ENCODE data around the gene REEP3. TPM values are rescaled to one million over a fixed set of nuclear protein-coding genes. Genes with fewer than 3 reads are reported as not detected.

The REEP3 gene
- total and polyA plus RNA-seq, 2 donors (not counting 1 experiment from before 2014, with no cell fraction given), result 67.5 to 86.6 TPM

DNA sequence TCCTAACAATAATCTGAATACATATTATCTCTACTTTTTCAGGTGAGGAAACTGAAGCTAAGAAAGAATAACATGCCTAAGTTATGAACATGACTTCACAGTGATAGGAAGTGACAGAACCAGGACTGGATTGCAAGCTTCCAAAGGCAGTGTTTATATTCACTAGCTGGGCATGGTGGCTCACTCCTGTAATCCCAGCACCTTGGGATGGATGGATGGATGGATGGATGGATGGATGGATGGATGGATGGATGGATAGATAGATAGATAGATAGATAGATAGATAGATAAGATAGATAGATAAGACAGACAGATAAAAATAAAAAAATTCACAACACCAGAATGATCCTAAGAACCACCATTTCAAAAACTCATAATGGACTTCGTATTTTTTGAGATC is 37.2 kb upstream of the REEP3 start:
- H3K9me3 ChIP-seq (ENCODE audit: control insufficient read depth, insufficient read depth, low read depth, low read length), result no peaks in the 10 kb centered on the region
- H2AFZ ChIP-seq (ENCODE audit: low read length), result no peak overlapping the region
- no peak overlapping the region for H3K27ac ChIP-seq (ENCODE audit: insufficient read depth, low read length)
- no peak overlapping the region for H3K4me2 ChIP-seq (ENCODE audit: extremely low read depth, insufficient read depth, low read length)
- H3K4me1 ChIP-seq (ENCODE audit: control insufficient read depth, extremely low read depth, insufficient read depth, low read length), result no peaks in the 10 kb centered on the region
- TF ChIP-seq, protein P1, sequence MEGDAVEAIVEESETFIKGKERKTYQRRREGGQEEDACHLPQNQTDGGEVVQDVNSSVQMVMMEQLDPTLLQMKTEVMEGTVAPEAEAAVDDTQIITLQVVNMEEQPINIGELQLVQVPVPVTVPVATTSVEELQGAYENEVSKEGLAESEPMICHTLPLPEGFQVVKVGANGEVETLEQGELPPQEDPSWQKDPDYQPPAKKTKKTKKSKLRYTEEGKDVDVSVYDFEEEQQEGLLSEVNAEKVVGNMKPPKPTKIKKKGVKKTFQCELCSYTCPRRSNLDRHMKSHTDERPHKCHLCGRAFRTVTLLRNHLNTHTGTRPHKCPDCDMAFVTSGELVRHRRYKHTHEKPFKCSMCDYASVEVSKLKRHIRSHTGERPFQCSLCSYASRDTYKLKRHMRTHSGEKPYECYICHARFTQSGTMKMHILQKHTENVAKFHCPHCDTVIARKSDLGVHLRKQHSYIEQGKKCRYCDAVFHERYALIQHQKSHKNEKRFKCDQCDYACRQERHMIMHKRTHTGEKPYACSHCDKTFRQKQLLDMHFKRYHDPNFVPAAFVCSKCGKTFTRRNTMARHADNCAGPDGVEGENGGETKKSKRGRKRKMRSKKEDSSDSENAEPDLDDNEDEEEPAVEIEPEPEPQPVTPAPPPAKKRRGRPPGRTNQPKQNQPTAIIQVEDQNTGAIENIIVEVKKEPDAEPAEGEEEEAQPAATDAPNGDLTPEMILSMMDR (conservative IDR thresholded peaks at IDR 0.05 in 1 of 2, IDR thresholded peaks at IDR 0.05 in 1 of 2; ENCODE audit: low read depth in 1 of 2, low read length in 2 of 2), result no peak
- no peak for TF ChIP-seq EZH2 (IDR thresholded peaks at IDR 0.05; ENCODE audit: low read length, missing control alignments)
- no peaks in the 10 kb centered on the region for H4K20me1 ChIP-seq (ENCODE audit: control insufficient read depth, extremely low read depth, insufficient read depth, low read length)
- no peak overlapping the region for H3K9ac ChIP-seq (ENCODE audit: insufficient read depth, low read length)
- DNase-seq (ENCODE audit: low read depth in 2 of 2), result no peak
- no peaks in the 10 kb centered on the region for H3K27me3 ChIP-seq (ENCODE audit: control insufficient read depth, insufficient read depth, low read length)
- H3K4me3 ChIP-seq (replicated peaks in 1 of 4; ENCODE audit: control extremely low read depth in 1 of 4, insufficient read depth in 1 of 4, low read depth in 3 of 4, low read length in 4 of 4), result no peak overlapping the region
- no peaks in the 10 kb centered on the region for H3K36me3 ChIP-seq (ENCODE audit: control insufficient read depth, insufficient read depth, low read length)
- peaks cover 25% of the 10 kb centered on the region for H3K79me2 ChIP-seq (ENCODE audit: control insufficient read depth, insufficient read depth, low read length)

DNA sequence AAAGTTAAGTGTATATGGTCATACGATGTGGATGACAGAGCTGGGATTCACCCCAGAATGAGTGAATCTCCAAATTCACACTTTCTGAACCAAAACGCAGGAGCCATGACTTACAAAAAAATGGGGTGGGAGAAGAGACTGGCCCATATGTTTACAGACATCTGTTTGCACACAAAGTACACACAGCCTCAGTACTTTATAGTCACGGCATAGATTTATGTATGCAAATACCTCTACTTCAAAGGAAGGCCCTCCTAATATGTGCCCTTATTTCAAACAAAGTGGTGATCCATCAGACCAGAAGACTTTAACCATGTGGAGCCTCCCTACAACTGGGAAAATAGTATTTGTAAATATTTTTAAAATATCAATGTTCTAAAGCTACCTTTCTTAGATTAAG is 33.2 kb upstream of the REEP3 start:
- Histone ChIP-seq H4K20me1 (ENCODE audit: control insufficient read depth, extremely low read depth, insufficient read depth, low read length) (no peaks in the 10 kb centered on the region), H3K27me3 (ENCODE audit: control insufficient read depth, insufficient read depth, low read length) (no peaks in the 10 kb centered on the region), H2AFZ (ENCODE audit: low read length) (no peak overlapping the region), H3K4me3 (replicated peaks in 1 of 4; ENCODE audit: control extremely low read depth in 1 of 4, insufficient read depth in 1 of 4, low read depth in 3 of 4, low read length in 4 of 4) (no peak overlapping the region), H3K27ac (ENCODE audit: insufficient read depth, low read length) (no peak overlapping the region), H3K79me2 (ENCODE audit: control insufficient read depth, insufficient read depth, low read length) (peaks cover 22% of the 10 kb centered on the region), H3K36me3 (ENCODE audit: control insufficient read depth, insufficient read depth, low read length) (no peaks in the 10 kb centered on the region), H3K9me3 (ENCODE audit: control insufficient read depth, insufficient read depth, low read depth, low read length) (no peaks in the 10 kb centered on the region), H3K4me2 (ENCODE audit: extremely low read depth, insufficient read depth, low read length) (no peak overlapping the region), H3K4me1 (ENCODE audit: control insufficient read depth, extremely low read depth, insufficient read depth, low read length) (peaks cover 2% of the 10 kb centered on the region), H3K9ac (ENCODE audit: insufficient read depth, low read length) (no peak overlapping the region)
- TF ChIP-seq EZH2 (IDR thresholded peaks at IDR 0.05; ENCODE audit: low read length, missing control alignments), result no peak
- TF ChIP-seq, protein P1 (conservative IDR thresholded peaks at IDR 0.05 in 1 of 2, IDR thresholded peaks at IDR 0.05 in 1 of 2; ENCODE audit: low read depth in 1 of 2, low read length in 2 of 2), result no peak
- DNase-seq (ENCODE audit: low read depth in 2 of 2), result no peak

DNA sequence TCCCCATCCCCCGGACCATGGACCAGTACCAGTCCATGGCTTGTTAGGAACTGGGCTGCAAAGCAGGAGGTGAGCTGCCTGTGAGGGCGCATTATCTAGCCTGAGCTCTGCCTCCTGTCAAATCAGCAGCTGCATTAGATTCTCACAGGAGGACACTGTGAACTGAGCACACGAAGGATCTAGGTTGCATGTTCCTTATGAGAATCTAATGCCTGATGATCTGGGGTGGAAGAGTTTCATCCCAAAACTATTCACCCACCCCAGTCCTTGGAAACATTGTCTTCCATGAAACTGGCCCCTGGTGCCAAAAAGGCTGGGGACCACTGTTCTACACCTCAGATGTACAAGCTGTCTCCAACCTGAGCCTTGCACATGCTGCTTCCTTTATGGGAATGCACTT is 31.4 kb upstream of the REEP3 start:
- Histone ChIP-seq H3K4me2 (ENCODE audit: extremely low read depth, insufficient read depth, low read length) (no peak overlapping the region), H3K79me2 (ENCODE audit: control insufficient read depth, insufficient read depth, low read length) (peaks cover 24% of the 10 kb centered on the region), H4K20me1 (ENCODE audit: control insufficient read depth, extremely low read depth, insufficient read depth, low read length) (no peaks in the 10 kb centered on the region), H3K27me3 (ENCODE audit: control insufficient read depth, insufficient read depth, low read length) (no peaks in the 10 kb centered on the region), H3K4me1 (ENCODE audit: control insufficient read depth, extremely low read depth, insufficient read depth, low read length) (peaks cover 2% of the 10 kb centered on the region), H3K4me3 (replicated peaks in 1 of 4; ENCODE audit: control extremely low read depth in 1 of 4, insufficient read depth in 1 of 4, low read depth in 3 of 4, low read length in 4 of 4) (no peak overlapping the region), H3K9me3 (ENCODE audit: control insufficient read depth, insufficient read depth, low read depth, low read length) (no peaks in the 10 kb centered on the region), H2AFZ (ENCODE audit: low read length) (no peak overlapping the region), H3K36me3 (ENCODE audit: control insufficient read depth, insufficient read depth, low read length) (no peaks in the 10 kb centered on the region), H3K27ac (ENCODE audit: insufficient read depth, low read length) (no peak overlapping the region), H3K9ac (ENCODE audit: insufficient read depth, low read length) (no peak overlapping the region)
- TF ChIP-seq, protein P1 (conservative IDR thresholded peaks at IDR 0.05 in 1 of 2, IDR thresholded peaks at IDR 0.05 in 1 of 2; ENCODE audit: low read depth in 1 of 2, low read length in 2 of 2), result no peak
- TF ChIP-seq EZH2 (IDR thresholded peaks at IDR 0.05; ENCODE audit: low read length, missing control alignments), result no peak
- no peak for DNase-seq (ENCODE audit: low read depth in 2 of 2)

Data from fibroblast of lung (primary cell).